IPS DF 6.9 (cell line): ENCODE measurements around the gene MINDY1.

Source experiments
- DNase-seq: peaks from one replicate; pipeline ENCODE4 v3.0.0-alpha.2; 2013; ENCODE audit warnings: low read depth, low spot score
- H3K27ac ChIP-seq: one replicate; pipeline ENCODE4 v1.5.1; 2013; ENCODE audit warnings: low read length, control low read depth
- H3K27me3 ChIP-seq: 2 replicates; pipeline ENCODE4 v1.6.1; 2013; ENCODE audit warnings: mild to moderate bottlenecking, low read length; ENCODE audit not compliant: control insufficient read depth, insufficient read depth
- H3K36me3 ChIP-seq: 2 replicates; pipeline ENCODE4 v1.6.1; 2013; ENCODE audit warnings: low read length; ENCODE audit not compliant: control insufficient read depth, insufficient read depth
- H3K4me1 ChIP-seq: 2 replicates; pipeline ENCODE4 v1.6.1; 2013; ENCODE audit warnings: low read length; ENCODE audit not compliant: control insufficient read depth, insufficient read depth
- H3K4me3 ChIP-seq: 2 replicates; pipeline ENCODE4 v1.5.1; 2013; ENCODE audit warnings: mild to moderate bottlenecking, low read length
- H3K9me3 ChIP-seq: 2 replicates; pipeline ENCODE4 v1.6.1; 2013; ENCODE audit warnings: low read length, inconsistent platforms; ENCODE audit not compliant: control insufficient read depth, insufficient read depth
- WGBS: extraction: QIAGEN DNeasy Blood & Tissue Kit; methylation state at CpG from one replicate; pipeline ENCODE4 v1.1.7; 2013; ENCODE audit warnings: mixed read lengths, missing lambda C conversion rate; ENCODE audit not compliant: insufficient read length, insufficient coverage; 5-methylcytosine and 5-hydroxymethylcytosine counted together

MINDY1 gene

DNA sequence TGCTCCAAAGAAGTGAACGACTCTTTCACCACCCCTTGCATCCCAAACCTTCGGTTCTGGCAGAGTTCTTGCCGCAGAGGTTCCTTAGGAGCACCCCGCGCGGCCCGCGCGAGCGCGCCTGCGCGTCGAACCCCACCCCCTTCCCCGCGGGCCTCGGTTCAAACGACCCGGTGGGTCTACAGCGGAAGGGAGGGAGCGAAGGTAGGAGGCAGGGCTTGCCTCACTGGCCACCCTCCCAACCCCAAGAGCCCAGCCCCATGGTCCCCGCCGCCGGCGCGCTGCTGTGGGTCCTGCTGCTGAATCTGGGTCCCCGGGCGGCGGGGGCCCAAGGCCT is 40.9 kb upstream of the MINDY1 start, which contains the start of gene C1orf56:
TSS of gene C1orf56 (plus strand) at position 161 of the 334 bp plus-strand sequence. CDS start at position 258, 97 bp downstream.
- no CpG with 5 or more reads among the region's 29 CpGs for WGBS

DNA sequence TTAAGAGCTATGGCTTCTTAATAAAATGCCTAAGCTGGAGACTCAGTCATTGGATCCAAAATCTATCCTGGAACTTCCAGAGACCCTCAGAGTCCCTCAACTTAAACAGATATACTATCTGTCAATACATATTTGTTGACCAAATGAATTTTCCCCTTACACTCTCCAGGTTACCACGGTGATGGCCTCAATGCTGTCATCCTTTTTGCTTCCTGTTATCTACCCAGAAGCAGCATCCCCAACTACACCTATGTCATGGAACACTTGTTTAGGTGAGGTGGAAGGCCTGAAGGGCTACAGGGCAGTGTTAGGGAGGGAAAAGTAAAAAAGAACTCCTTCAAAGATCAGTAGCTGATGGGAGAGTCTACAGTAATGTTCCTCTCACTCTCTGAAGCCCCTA is 36.5 kb upstream of the MINDY1 start:
- no CpG with 5 or more reads among the region's 1 CpG for WGBS
- no peak for DNase-seq
- Histone ChIP-seq H3K9me3 (no peaks in the 10 kb centered on the region), H3K36me3 (no peaks in the 10 kb centered on the region), H3K4me3 (no peak overlapping the region), H3K4me1 (peaks cover 2% of the 10 kb centered on the region; the same call in 1 of the 2 replicates), H3K27ac (no peak overlapping the region), H3K27me3 (no peaks in the 10 kb centered on the region)

More for the DNA sequence above, 40.9 kb upstream of the MINDY1 start, which contains the start of gene C1orf56:
- peak within 1 kb of the TSS; percentile 73; the same call in 1 of the 2 replicates for H3K4me3 ChIP-seq
- no peak within 1 kb of the TSS for H3K27ac ChIP-seq
- no peaks in the 10 kb centered on the region for H3K9me3 ChIP-seq
- DNase-seq, result no peak
- 0 out of 2 replicates have a peak, but pooled peaks cover 2% of the 10 kb centered on the region for H3K36me3 ChIP-seq
- H3K27me3 ChIP-seq, result no peaks in the 10 kb centered on the region
- H3K4me1 ChIP-seq, result no peaks in the 10 kb centered on the region

DNA sequence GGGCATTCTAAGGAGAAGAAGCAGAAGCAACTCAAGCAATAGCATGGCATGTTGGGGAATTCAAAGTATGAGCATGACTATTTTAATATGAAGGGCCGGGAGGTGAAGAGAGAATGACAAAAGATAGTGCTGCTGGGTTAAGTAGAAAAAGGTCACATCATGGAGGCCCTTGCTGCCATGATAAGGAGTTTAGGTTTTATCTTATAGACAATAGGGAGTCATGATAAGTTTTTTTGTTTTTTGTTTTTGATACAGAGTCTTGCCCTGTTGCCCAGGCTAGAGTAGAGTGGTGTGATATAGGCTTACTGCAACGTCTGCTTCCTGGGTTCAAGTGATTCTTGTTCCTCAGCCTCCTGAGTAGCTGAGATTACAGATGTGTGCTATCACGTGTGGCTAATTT is 32.8 kb upstream of the MINDY1 start:
- Histone ChIP-seq H3K36me3 (no peaks in the 10 kb centered on the region; the same call in 1 of the 2 replicates), H3K27ac (no peak overlapping the region), H3K4me3 (no peak overlapping the region), H3K27me3 (no peaks in the 10 kb centered on the region), H3K4me1 (peaks cover 6% of the 10 kb centered on the region), H3K9me3 (no peaks in the 10 kb centered on the region)
- DNase-seq, result no peak
- WGBS, result no CpG with 5 or more reads among the region's 3 CpGs

DNA sequence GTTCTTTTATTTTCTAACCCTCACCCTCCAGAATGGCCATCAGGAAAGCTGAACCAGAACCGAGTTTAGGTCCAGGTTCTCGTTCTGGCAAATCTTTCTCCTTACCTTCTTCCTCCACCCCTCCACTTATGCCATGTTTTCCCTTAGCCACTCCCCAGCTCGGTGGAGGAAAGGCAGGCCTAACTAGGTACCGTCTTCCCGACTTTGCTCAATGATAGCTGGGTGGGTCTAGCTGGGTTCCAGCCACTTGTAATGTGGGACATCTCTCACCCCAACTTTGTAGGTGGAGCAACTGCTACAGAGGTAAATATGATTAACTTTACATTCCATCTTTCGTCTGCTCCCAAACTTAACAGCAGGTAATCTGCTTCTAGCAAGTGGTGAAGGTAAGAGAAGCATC is 30.3 kb upstream of the MINDY1 start:
- no CpG with 5 or more reads among the region's 6 CpGs for WGBS
- peaks cover 6% of the 10 kb centered on the region; the same call in 1 of the 2 replicates for H3K36me3 ChIP-seq

DNA sequence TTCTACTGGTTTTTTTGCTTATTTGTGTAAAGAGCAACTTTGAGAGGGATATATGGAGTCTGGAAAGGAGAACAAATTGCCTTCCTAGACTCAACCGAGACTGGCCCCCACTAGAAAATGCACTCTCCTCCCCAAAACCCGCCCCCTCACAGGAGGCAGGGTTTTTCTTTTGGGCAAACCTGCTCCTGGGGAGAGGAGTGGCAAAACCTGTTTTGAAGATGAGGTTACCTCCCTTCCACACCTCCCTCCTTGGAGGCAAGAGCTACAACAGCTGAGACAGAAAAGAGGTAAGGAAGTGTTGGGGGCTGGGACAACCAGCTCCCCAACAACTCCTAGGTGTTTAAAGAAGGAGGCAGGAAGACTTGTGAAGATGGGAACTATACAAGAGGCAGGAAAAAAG is 29.7 kb upstream of the MINDY1 start, which contains the start of gene BNIPL:
TSS of gene BNIPL (plus strand) at position 231 of the 400 bp plus-strand sequence. CDS start at position 371, 140 bp downstream.
- peaks cover 6% of the 10 kb centered on the region for H3K4me1 ChIP-seq
- H3K27me3 ChIP-seq, result no peaks in the 10 kb centered on the region
- peaks cover 8% of the 10 kb centered on the region; the same call in 1 of the 2 replicates for H3K36me3 ChIP-seq
- WGBS, result no CpG with 5 or more reads among the region's 2 CpGs
- H3K9me3 ChIP-seq, result no peaks in the 10 kb centered on the region
- no peak within 1 kb of the TSS for H3K27ac ChIP-seq
- no peak within 1 kb of the TSS for H3K4me3 ChIP-seq
- no peak for DNase-seq

More for the DNA sequence above, 30.3 kb upstream of the MINDY1 start:
- Histone ChIP-seq H3K4me3 (no peak overlapping the region), H3K4me1 (peaks cover 6% of the 10 kb centered on the region), H3K27me3 (no peaks in the 10 kb centered on the region), H3K27ac (no peak overlapping the region), H3K9me3 (no peaks in the 10 kb centered on the region)
- no peak for DNase-seq

DNA sequence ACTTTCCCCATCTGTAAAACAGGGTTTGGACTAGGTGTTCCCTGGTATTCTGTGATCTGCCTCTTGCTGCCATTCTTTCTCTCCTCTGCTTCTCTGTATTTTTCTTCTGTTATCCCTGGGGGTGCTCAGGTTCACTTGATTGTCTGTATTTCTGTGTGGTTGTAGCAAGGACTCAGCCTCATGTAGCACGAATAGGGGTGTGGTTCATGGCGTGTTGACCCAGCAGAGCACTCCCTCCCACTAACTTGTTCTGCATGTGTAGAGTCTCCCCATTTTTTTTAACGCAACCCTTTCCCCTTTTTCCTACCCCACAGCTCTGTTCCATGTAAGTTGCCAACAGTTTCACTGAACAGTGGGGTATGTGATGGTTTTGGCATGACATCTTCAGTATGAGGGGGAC is 28.5 kb upstream of the MINDY1 start:
- H3K4me1 ChIP-seq, result peaks cover 6% of the 10 kb centered on the region
- H3K9me3 ChIP-seq, result no peaks in the 10 kb centered on the region
- H3K27ac ChIP-seq, result no peak overlapping the region
- WGBS, result no CpG with 5 or more reads among the region's 3 CpGs
- no peaks in the 10 kb centered on the region for H3K27me3 ChIP-seq
- peaks cover 8% of the 10 kb centered on the region; the same call in 1 of the 2 replicates for H3K36me3 ChIP-seq
- no peak for DNase-seq
- no peak overlapping the region for H3K4me3 ChIP-seq

DNA sequence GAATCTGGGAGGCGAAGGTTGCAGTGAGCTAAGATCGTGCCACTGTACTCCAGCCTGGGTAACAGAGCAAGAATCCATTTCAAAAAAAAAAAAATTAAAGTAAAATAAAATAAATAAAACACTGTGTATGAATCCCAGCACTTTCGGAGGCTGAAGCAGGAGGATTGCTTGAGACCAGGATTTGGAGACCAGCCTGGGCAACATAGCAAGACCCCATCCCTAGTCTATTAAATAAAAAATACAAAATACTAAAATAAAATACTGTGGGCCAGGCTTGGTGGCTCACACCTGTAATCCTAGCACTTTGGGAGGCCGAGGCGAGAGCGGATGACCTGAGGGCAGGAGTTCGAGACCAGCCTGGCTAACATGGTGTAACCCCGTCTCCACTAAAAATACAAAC is 25.5 kb upstream of the MINDY1 start:
- H3K36me3 ChIP-seq, result peaks cover 14% of the 10 kb centered on the region; the same call in 1 of the 2 replicates
- no peak overlapping the region for H3K4me3 ChIP-seq

DNA sequence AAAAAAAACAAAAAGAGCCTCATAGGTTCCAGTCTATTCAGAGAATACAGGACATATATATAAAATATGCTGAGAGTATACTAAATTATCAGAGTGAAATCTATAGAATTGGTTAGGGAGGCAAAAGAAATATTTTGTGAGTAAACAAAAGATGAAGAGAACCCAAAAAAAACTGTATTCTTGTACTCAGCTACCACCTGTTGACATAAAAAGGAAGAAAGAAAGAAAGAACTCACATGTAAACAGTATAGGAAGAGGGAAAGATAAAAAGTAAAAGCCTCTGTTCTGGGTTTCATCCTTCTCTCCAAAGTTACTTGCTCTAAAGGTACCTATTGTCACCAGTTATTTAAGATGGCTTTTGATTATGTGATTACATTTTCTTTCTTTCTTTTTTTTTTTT is 19.8 kb upstream of the MINDY1 start:
- peaks cover 12% of the 10 kb centered on the region; the same call in 1 of the 2 replicates for H3K36me3 ChIP-seq
- H3K9me3 ChIP-seq, result no peaks in the 10 kb centered on the region
- no peaks in the 10 kb centered on the region for H3K27me3 ChIP-seq
- no peak overlapping the region for H3K4me3 ChIP-seq
- no peak overlapping the region for H3K27ac ChIP-seq
- no peaks in the 10 kb centered on the region for H3K4me1 ChIP-seq
- no peak for DNase-seq

More for the DNA sequence above, 25.5 kb upstream of the MINDY1 start:
- no peaks in the 10 kb centered on the region for H3K9me3 ChIP-seq
- no peak for DNase-seq
- WGBS, result no CpG with 5 or more reads among the region's 8 CpGs
- no peaks in the 10 kb centered on the region for H3K27me3 ChIP-seq
- H3K4me1 ChIP-seq, result peaks cover 5% of the 10 kb centered on the region
- H3K27ac ChIP-seq, result no peak overlapping the region

DNA sequence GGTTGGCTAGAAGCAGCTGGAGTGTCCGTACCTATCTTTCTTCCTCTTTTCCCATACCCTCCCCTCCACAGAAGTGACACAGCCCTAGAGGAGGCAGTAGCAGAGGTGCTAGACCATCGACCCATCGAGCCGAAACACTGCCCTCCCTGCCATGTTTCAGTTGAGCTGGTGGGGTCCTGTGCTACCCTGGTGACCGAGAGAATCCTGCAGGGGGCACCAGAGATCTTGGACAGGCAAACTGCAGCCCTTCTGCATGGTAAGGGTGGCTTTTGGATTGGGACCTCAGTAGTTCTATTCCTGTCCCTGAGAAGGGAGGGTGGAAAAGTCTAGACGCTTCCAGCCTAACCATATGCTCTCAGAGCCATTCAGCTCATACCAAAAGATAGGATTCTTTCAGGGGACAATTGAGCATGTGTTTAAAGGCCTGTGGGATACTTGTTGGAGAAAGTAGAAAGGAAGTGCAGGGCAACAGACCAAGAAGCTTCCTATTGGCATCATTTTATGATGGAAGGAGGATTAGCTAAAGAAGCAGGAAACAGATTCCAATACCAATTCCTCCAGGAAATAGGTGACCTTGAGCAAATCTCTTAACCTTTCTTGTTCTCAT is 17.9 kb upstream of the MINDY1 start:
- no peak overlapping the region for H3K4me3 ChIP-seq
- H3K36me3 ChIP-seq, result peaks cover 11% of the 10 kb centered on the region; the same call in 1 of the 2 replicates
- H3K4me1 ChIP-seq, result no peaks in the 10 kb centered on the region
- no peaks in the 10 kb centered on the region for H3K27me3 ChIP-seq
- peak; percentile 87 for DNase-seq
- no peaks in the 10 kb centered on the region for H3K9me3 ChIP-seq
- H3K27ac ChIP-seq, result no peak overlapping the region
- WGBS, result no CpG with 5 or more reads among the region's 6 CpGs

DNA sequence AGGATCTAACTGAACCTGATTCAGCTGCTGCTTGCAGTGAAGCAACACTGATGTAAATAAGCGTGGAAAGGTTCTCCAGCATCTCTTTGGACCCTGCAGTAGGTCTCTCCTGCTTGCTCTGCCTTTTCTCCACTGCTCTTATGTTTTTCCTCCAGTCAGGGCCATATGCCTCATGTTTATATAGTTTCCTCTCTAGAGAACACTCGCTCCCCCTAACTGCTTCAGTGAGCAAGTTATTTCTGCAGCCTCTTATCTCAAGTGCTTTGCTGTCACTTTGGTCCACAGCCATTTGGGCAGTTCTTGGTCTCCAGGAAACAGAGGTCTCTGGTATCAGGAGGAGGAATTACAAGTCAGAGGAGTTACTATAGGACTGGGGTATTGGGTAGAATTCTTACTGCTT is 6.8 kb upstream of the MINDY1 start:
- DNase-seq, result no peak
- H3K27me3 ChIP-seq, result no peaks in the 10 kb centered on the region
- no peak overlapping the region for H3K27ac ChIP-seq
- no CpG with 5 or more reads among the region's 2 CpGs for WGBS
- no peaks in the 10 kb centered on the region for H3K36me3 ChIP-seq
- H3K9me3 ChIP-seq, result no peaks in the 10 kb centered on the region
- H3K4me1 ChIP-seq, result no peaks in the 10 kb centered on the region
- no peak overlapping the region for H3K4me3 ChIP-seq
